Measurements from ENCODE around the gene AGTPBP1.
A peak's percentile ranks its signal among the peaks of the same experiment; 100 is the strongest.
"Not testable (repeated sequence)": the region's sequence is repeated elsewhere in the genome, so short reads cannot be mapped to it uniquely, and the experiment has no call there.

AGTPBP1 gene

DNA sequence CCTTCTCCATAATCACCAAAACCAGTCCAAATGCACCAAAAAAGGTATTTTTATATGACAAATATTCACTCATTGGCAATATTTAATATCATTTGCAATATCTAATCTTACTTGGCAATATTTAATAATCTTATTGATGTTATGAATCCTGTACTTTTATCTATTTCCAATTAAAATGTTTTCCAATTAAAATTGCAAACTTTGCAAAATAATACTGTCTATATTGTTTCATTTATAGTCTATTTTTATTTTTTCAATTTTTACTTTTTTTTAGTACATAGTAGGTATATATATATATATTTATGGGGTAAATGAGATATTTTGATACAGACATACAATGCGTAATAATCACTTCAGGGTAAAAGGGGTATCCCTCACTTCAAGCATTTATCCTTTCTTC is 109.9 kb downstream of the AGTPBP1 start:
- DNase-seq (ENCODE audit: low spot score): no peak

DNA sequence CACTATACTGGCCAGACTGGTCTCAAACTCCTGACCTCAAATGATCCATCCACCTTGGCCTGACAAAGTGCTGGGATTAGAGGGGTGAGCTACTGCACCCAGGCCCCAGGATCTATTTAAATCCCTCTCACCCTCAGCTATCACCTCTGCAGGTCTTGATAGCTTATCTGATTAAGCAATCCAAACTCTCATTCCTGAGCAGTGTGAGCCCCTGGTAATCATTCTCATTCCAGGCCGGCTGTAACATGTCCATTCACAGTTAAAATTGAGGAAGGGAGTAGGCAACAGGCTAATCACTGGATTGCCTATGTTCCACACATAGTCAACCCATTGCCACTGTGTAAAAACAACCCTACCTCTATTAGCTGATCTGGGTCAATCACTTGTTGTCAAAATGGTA is 111.1 kb downstream of the AGTPBP1 start:
- DNase-seq (ENCODE audit: low spot score): no peak

DNA sequence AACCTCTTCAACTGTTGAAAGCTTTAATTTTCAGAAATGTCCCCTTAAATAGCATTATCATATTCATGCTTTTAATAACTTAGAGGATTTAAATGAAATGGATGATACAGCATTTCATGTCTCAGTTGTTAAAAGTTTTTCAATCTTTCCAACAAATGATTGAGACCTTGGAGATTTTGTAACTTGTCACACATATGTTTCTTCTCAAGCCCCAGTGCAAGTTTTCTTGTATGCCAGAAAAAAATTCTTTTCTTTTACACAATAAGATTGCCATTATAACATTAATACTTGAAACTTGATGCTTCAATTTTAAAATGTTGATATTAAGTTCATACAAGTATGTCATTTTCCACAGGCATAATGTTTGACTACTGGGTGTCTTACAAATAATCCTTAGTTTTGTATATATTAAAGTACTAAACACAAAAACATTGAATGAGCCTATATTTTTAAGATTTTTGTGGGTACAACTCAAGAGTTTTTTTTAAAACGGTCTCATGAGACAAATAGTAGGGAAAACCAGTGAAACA is 124.5 kb downstream of the AGTPBP1 start:
- no peak for DNase-seq (ENCODE audit: low spot score)

DNA sequence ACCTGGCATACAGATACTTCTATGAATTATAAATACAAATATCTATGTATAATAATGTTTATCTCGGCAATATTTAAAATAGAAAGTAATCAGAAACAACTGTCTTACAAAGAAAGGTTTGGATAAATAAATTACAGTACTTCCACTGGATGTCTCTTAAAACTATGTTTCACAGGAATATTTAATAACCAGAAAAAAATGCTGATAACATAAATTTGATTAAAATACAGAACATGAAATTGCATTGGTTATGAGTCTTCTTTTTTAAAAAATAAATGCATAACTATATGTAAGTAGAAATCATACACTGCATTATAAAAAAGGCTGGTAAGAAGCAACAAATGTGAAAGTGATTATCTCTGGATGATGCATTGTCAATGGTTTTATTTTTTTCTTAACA is 126.0 kb downstream of the AGTPBP1 start:
- DNase-seq (ENCODE audit: low spot score): no peak

DNA sequence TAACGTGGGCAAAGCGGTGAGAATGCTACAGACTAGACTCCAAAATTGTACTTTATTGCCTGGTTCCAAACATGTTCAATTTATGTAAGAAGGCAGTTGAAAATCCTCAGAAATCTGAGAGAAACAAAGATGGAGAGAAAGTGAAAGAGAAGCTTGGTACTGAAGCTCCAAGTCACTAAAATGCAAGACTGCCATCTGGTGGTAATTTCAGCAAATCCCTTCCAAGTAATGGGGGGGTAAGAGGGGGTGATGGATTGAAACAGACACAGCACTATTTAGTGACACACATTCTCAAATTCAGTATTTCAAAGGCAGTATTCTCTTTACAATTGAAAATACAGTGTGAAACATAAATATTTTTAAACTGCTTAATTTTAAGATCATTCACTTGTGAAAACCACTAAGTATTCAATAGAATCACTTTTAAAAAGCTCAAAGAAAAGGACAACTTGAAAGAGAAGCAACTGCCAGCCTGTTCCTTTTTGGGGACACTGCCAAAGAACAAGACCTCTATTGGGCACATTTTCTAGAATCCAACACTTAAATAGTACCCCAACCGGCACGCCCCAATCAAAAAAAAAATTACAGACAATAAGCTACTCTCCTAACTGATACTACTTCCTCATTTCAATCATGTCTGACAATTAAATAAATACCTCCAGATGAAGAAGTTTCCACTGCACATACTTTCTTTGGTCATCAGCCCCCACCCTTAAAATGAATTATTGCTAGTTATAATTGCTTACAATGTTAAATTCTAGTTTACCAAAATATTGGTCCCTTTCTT is 131.5 kb downstream of the AGTPBP1 start:
- peak; percentile 69 for DNase-seq (ENCODE audit: low spot score)

DNA sequence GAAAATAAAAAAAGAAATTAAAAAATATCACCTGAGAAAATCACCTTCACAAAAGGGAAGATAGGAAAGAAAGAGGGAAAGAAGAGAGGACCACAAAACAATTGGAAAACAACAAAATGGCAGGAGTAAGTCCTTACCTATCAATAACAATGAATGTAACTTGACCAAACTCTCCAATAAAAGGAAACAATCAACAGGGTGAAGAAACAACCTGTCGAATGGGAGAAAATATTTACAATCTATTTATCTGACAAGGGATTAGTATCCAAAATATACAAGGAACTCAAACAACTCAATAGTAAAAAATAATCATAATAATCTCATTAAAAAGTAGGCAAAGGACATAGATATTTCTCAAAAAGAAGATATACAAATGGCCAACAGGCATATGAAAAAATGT is 135.8 kb downstream of the AGTPBP1 start:
- DNase-seq (ENCODE audit: low spot score): no peak

GRCh38 chr9:85603936-85604335 is 137.8 kb downstream of the AGTPBP1 start:
- DNase-seq (ENCODE audit: low spot score): no peak

DNA sequence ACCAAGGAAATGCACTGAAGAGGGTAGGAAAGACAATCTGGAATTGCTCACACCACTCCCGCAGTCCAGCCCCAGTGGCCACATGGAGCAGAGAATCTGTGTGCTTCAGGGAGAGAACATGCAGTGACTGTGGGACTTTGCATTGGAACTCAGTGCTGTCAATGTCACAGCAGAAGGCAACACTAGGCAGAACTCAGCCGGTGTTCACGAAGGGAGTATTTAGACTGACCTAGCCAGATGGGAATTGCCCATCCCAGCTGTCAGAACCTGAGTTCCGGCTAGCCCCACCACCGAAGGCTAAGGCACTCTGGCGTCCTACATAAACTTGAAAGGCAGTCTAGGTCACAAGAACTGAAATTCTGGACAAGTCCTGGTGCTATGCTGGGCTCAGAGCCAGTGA is 139.0 kb downstream of the AGTPBP1 start:
- no peak for DNase-seq (ENCODE audit: low spot score)

DNA sequence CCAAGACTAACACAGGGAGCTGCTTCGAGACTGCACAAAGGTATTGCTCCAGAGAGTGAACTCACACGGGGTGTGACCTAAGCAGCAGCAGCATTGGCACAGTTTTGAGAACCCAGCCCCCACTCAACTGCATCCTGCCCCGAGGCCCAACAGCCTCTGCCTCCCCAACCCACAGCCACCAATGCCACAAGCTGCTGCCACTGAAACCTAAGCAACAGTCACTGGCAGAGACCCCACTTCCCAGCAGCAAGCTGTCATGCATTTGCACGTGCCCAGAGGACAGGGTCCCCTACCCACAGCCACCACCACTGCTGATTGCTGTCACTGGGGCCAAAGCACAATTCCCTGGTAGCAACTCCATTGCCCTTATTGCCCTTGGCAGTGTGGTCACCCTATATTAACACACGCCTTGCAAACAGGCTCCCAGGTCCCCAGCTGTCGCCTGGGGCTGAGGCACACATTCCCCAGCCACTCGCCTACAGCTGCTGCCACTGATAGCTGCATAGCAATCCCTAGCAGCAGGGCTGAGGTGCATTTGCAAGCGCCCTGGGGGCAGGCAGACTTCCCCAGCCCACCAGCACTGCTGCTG is 141.0 kb downstream of the AGTPBP1 start:
- no peak for DNase-seq (ENCODE audit: low spot score)

GRCh38 chr9:85599540-85600105 is 142.1 kb downstream of the AGTPBP1 start:
- no peak for DNase-seq (ENCODE audit: low spot score)

- no peak for DNase-seq (ENCODE audit: low spot score)
These were observed 147.4 kb downstream of the AGTPBP1 start for GRCh38 chr9:85594316-85594715.

DNA sequence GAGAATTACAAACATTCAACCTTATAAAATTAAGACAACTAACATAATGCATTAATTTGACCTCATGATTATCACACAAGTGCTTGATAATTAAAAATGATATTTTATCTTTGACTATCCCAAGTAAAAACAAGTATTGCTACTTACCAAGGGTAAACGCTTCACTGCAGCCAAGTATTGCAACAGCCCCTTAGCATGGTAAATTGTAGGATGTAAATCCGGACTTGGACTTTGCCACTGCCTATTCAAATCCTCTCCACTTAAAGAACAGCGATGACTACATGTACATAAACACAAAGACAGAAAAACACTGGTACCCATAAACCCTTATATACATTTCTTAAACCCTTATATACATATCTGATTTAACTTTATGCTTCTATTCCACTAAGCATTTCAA is 155.1 kb downstream of the AGTPBP1 start:
- peak; percentile 32 for DNase-seq (ENCODE audit: low spot score)

- no peak for DNase-seq (ENCODE audit: low spot score)
These were observed 164.3 kb downstream of the AGTPBP1 start for GRCh38 chr9:85577353-85577952.

- no peak for DNase-seq (ENCODE audit: low spot score)
These were observed 165.9 kb downstream of the AGTPBP1 start for GRCh38 chr9:85575868-85576267.

GRCh38 chr9:85573546-85573945 is 168.2 kb downstream of the AGTPBP1 start:
- not testable (repeated sequence) for DNase-seq (ENCODE audit: low spot score)

GRCh38 chr9:85572917-85573316 is 168.8 kb downstream of the AGTPBP1 start:
- DNase-seq (ENCODE audit: low spot score): not testable (repeated sequence)

DNA sequence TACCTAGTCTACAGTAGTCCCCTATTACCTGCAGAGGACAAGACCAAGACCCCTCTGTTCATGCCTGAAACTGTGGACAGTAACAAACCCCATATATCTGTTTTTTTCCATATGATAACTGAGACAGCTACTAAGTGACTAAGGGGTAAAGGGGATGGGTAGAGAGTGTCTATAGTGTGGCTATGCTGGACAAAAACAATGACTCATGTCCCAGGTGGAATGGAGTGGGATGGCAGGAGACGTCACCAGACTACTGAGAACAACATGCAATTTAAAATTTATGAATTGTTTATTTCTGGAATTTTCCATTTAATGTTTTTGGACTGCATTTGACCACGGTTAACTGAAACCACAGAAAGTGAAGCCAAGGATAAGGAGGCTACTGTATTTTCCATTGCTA is 171.8 kb downstream of the AGTPBP1 start:
- no peak for DNase-seq (ENCODE audit: low spot score)

DNA sequence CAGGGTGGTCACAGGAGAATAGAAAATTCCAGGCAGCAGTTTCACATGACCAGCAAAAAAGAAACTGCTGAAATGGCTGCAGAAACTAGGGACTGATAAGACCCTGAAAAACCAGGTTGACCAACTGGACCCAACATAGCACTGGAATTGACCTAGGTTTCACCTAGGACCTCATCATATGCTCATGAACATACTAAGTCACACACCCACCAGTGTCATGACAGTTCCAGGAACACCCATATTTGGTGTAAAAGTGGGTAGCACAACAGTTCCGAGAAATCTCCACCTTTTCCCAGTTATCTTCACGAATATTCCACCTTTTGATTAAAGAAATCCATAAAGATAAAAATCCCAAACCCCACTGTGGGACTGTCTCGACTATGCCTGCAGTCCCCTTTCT is 182.2 kb downstream of the AGTPBP1 start:
- no peak for DNase-seq (ENCODE audit: low spot score)

- DNase-seq (ENCODE audit: low spot score): no peak
These were observed 187.4 kb downstream of the AGTPBP1 start for GRCh38 chr9:85554349-85554748.

GRCh38 chr9:85553475-85553874 is 188.3 kb downstream of the AGTPBP1 start:
- DNase-seq (ENCODE audit: low spot score): no peak

DNA sequence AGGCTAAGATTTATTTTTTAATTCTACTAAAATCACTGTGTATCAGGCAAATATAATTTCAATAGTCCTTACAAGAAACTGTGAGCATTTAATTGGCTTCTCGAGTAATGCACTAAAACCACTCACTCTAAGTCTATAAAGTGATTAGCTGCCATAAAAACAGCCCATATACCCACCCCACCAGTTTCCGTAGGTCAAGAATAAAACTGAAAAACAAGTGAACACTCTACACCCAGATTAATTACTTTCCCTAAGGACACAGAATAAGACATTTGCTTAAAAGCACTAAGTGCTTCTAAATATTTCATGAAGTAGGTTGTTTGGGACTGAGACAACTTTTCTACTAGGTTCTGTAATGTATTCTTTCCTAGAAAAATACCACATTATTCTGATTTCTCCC is 194.2 kb downstream of the AGTPBP1 start:
- DNase-seq (ENCODE audit: low spot score): no peak

DNA sequence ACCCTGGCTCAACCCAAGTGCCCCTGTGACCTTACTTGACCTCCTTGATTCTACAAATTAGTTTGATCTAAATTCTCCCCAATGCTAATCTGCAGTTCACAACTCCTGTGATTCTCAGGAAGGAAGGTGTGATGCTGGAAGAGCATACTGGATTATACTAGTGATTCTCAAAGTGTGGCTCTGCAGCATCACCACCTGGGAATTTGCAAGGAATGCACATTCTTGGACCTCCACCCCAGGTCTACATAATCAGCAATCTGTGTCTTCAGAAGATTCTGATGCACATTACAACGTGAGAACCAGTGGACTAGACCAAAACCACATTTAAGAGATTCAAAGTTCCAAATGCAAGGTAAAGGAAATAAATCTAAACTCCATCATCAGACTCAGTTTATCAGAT is 198.6 kb downstream of the AGTPBP1 start:
- no peak for DNase-seq (ENCODE audit: low spot score)

GRCh38 chr9:85541876-85542275 is 199.9 kb downstream of the AGTPBP1 start:
- no peak for DNase-seq (ENCODE audit: low spot score)

Data from HuH-7 (cell line).